HG03064 (cell line): ENCODE data around the gene FMNL1.
"Not testable (repeated sequence)": the region's sequence is repeated elsewhere in the genome, so short reads cannot be mapped to it uniquely, and the experiment has no call there.

Experiments used
- ATAC-seq: cut with Tn5 transposase; IDR thresholded peaks from one replicate; pipeline ENCODE4 v1.9.1; 2021; ENCODE audit warnings: low read depth; ENCODE audit not compliant: unreplicated experiment

The FMNL1 gene

GRCh38 chr17:45234641-45235415 is 13.1 kb downstream of the FMNL1 start:
- ATAC-seq, result no peak

GRCh38 chr17:45235416-45236281 is 14.0 kb downstream of the FMNL1 start:
- ATAC-seq, result no peak

- ATAC-seq, result no peak
These were observed 14.6 kb downstream of the FMNL1 start for GRCh38 chr17:45236282-45236606.

GRCh38 chr17:45237686-45238085 is 16.0 kb downstream of the FMNL1 start:
- no peak for ATAC-seq

GRCh38 chr17:45238155-45238774 is 16.6 kb downstream of the FMNL1 start:
- ATAC-seq, result no peak

- ATAC-seq, result no peak
These were observed 19.2 kb downstream of the FMNL1 start for GRCh38 chr17:45240905-45241327.

GRCh38 chr17:45241328-45242028 is 19.8 kb downstream of the FMNL1 start:
- no peak for ATAC-seq

GRCh38 chr17:45242029-45242414 is 20.3 kb downstream of the FMNL1 start:
- ATAC-seq, result no peak

GRCh38 chr17:45243750-45244149 is 22.1 kb downstream of the FMNL1 start:
- ATAC-seq, result no peak

GRCh38 chr17:45244725-45245656 is 23.3 kb downstream of the FMNL1 start:
- ATAC-seq, result no peak

GRCh38 chr17:45246338-45246737 is 24.7 kb downstream of the FMNL1 start:
- ATAC-seq, result no peak

GRCh38 chr17:45246861-45247428 is 25.3 kb downstream of the FMNL1 start:
- ATAC-seq, result no peak

GRCh38 chr17:45247429-45248131 is 25.9 kb downstream of the FMNL1 start:
- ATAC-seq, result peak; percentile 85

- ATAC-seq, result peak; percentile 50
These were observed 26.7 kb downstream of the FMNL1 start for GRCh38 chr17:45248132-45248957.

GRCh38 chr17:45251931-45252330 is 30.2 kb downstream of the FMNL1 start:
- no peak for ATAC-seq

- not testable (repeated sequence) for ATAC-seq
These were observed 31.6 kb downstream of the FMNL1 start for GRCh38 chr17:45253237-45253636.

GRCh38 chr17:45253879-45254278 is 32.2 kb downstream of the FMNL1 start:
- ATAC-seq, result no peak

- ATAC-seq, result no peak
These were observed 33.7 kb downstream of the FMNL1 start for GRCh38 chr17:45255358-45255757.
